ENCODE results near the gene CXCL1. TPM values are rescaled to one million over a fixed set of nuclear protein-coding genes. Genes with fewer than 3 reads are reported as not detected.

The CXCL1 gene
- total RNA-seq, 4 donors from 2014 or later, result 0.89 to 1.6 (median 1.3) TPM

DNA sequence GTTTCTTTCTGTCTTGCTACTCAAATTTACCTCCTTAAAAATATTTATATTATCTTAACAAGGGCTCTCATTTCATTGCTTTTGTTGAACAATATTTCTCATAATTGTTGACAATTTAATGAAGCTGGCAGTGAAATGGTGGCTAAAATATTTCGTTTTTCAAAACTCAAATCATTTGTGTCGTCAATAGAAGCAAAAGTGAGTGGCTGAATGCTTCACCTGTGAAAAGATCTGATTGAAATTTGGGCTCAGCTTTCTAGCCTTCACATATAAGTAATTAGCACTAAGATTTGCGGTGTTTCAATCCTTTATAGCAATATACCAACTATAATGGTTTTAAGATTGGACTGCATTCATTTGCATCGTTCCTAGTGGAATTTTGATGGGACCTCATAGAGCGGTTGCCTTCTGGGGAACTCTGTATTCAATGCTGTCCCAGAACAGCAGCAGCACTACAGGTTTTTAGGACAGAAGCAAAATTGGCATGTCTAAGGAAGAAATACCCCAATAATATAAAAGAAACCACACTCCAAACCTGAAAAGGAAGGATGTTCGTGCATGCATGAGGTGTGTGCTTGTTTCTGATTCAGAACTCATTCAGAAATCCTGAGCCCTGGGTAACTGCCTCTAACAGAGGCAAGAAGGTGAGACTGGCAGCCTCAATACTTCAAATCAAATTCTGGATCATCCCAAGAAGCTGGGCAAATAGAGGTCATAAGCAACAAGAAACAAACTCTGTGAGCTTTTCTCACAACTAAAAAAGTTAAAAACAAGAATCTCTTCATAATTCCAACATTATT, 2.5 kb downstream of the CXCL1 start:
- no peak for DNase-seq (ENCODE audit: low spot score in 2 of 2)
- WGBS, 2 donors, result 91% methylated on average over 6 of the region's 6 CpGs
- intact Hi-C loops (cut with DNase I; ENCODE audit: low total_unique reads), result no loop called here
- TF ChIP-seq, protein P1, sequence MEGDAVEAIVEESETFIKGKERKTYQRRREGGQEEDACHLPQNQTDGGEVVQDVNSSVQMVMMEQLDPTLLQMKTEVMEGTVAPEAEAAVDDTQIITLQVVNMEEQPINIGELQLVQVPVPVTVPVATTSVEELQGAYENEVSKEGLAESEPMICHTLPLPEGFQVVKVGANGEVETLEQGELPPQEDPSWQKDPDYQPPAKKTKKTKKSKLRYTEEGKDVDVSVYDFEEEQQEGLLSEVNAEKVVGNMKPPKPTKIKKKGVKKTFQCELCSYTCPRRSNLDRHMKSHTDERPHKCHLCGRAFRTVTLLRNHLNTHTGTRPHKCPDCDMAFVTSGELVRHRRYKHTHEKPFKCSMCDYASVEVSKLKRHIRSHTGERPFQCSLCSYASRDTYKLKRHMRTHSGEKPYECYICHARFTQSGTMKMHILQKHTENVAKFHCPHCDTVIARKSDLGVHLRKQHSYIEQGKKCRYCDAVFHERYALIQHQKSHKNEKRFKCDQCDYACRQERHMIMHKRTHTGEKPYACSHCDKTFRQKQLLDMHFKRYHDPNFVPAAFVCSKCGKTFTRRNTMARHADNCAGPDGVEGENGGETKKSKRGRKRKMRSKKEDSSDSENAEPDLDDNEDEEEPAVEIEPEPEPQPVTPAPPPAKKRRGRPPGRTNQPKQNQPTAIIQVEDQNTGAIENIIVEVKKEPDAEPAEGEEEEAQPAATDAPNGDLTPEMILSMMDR (IDR thresholded peaks at IDR 0.05), result no peak
- TF ChIP-seq POLR2A (IDR thresholded peaks at IDR 0.05), result no peak
- H3K4me3 ChIP-seq (ENCODE audit: low read depth, poor library complexity, severe bottlenecking), result no peak overlapping the region

DNA sequence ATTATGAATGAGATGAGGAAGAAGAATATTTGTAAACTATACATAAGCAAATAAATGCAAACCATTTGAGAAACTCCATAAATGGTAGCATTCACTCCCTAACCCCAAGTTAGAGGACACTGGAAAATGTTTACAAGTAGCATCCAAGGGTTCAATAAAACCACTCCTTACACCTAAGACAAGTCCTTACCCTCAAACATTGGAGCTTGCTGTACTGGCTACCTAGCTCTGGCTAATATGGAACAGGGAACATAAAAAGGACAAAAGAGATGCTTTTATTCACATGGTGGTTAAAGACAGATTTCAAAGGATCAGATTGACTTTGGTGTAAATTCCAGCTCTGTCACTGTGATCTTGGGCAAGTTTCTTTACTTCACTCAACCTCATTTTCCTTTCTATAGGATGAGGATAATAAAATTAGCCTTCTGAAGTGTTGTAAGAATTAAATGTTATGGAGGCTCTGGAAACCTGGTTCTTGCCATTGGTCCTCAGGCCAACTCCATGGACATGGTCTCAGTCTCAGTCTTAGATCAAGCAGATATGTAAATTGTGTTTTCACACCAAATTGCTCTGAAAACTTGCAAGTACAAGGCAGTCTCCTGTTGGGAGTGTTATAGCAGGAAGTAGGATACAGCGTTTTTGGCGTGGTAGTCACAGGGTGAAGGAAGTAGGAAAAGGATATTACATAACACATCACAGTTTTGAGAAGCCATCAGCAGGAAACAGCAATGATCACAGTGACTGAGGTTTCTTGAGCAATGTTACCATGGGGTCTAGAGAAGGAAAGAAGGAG, 3.3 kb downstream of the CXCL1 start:
- 67 to 69% methylated on average over 2 of the region's 2 CpGs for WGBS, 2 donors
- TF ChIP-seq, protein P1 (IDR thresholded peaks at IDR 0.05), result no peak
- no peak for TF ChIP-seq POLR2A (IDR thresholded peaks at IDR 0.05)
- H3K4me3 ChIP-seq (ENCODE audit: low read depth, poor library complexity, severe bottlenecking), result no peak overlapping the region
- no peak for DNase-seq (ENCODE audit: low spot score in 2 of 2)
- intact Hi-C loops (cut with DNase I; ENCODE audit: low total_unique reads), result no loop called here

DNA sequence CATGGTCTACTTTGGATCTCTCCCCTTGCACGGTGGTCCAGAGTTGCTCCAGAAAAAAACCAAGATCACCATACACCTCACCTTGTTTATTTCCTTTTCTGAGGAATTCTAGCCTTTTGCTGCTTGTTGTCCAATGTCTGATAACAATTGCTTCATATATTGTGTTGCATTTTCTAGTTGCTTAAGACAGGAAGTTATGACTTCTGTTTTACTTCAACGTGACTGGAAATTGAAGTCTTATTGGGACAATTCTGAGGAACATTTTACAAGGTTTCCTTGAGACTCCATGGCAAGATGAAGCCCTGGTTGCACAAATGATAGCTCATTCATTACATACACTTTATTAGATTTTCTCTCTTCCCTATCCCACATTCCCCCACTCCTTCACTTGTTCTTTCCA, 5.2 kb downstream of the CXCL1 start:
- intact Hi-C loops (cut with DNase I; ENCODE audit: low total_unique reads), result no loop called here
- DNase-seq (ENCODE audit: low spot score in 2 of 2), result no peak
- WGBS, 2 donors, result 78% methylated on average over 2 of the region's 2 CpGs
- TF ChIP-seq POLR2A (IDR thresholded peaks at IDR 0.05), result no peak
- TF ChIP-seq, protein P1 (IDR thresholded peaks at IDR 0.05), result no peak
- H3K4me3 ChIP-seq (ENCODE audit: low read depth, poor library complexity, severe bottlenecking), result no peak overlapping the region

DNA sequence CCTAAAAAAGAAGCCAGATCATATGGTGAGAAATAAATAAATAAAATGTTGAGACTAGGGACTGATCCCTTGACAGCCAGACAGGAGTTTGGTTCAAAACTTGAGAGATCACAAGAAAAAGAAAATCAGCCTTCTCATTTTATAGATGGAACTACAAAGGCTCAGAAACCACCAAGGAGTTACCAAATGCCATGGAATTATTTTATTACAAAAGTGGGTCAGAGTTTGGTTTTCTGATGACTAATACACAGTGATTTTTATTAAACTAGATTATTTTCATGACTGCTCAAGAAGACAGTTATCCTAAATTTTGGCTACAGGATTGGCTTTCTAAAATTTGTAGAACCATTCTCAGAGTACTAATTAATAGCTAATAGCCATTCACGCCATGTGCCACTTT, 6.2 kb downstream of the CXCL1 start:
- TF ChIP-seq, protein P1 (IDR thresholded peaks at IDR 0.05), result no peak
- no peak for TF ChIP-seq POLR2A (IDR thresholded peaks at IDR 0.05)
- H3K4me3 ChIP-seq (ENCODE audit: low read depth, poor library complexity, severe bottlenecking), result no peak overlapping the region
- intact Hi-C loops (cut with DNase I; ENCODE audit: low total_unique reads), result no loop called here
- DNase-seq (ENCODE audit: low spot score in 2 of 2), result no peak
- WGBS, 2 donors, result 90 to 95% methylated on average over 1 of the region's 1 CpG

DNA sequence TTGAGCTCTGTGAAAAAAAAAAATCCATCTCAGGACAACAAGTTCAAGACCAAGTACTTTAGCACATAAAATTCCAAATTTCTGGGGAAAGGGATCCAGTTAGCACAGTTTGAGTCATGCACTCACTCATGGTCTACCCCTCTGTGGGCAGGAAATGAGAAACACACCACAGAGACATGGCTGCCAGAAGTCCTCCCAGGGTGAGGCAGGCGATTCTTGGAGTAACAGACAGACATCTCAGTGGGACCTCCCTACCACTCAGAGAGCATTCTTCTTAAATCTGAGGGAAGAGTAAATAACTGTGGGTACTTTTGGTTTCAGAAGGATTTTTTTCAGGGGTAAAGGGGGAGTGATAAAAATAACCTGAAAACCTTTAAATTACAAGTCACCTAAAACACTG, 14.1 kb downstream of the CXCL1 start:
- no peak for TF ChIP-seq POLR2A (IDR thresholded peaks at IDR 0.05)
- TF ChIP-seq, protein P1 (IDR thresholded peaks at IDR 0.05), result no peak
- 42 to 46% methylated on average over 1 of the region's 1 CpG for WGBS, 2 donors
- no peak for DNase-seq (ENCODE audit: low spot score in 2 of 2)
- H3K4me3 ChIP-seq (ENCODE audit: low read depth, poor library complexity, severe bottlenecking), result no peak overlapping the region
- intact Hi-C loops (cut with DNase I; ENCODE audit: low total_unique reads), result no loop called here

Measured in lower leg skin (tissue), 4 donors.